HG03139 (cell line): Measurements from ENCODE around the gene MID2.
A peak's percentile ranks its signal among the peaks of the same experiment; 100 is the strongest.
"Not testable (repeated sequence)": the region's sequence is repeated elsewhere in the genome, so short reads cannot be mapped to it uniquely, and the experiment has no call there.

ENCODE experiments used
- ATAC-seq: cut with Tn5 transposase; IDR thresholded peaks from one replicate; pipeline ENCODE4 v1.9.1; 2021; ENCODE audit not compliant: unreplicated experiment

MID2 gene

GRCh38 chrX:107825698-107826237, at the start of gene MID2:
TSS of gene MID2 (plus strand) at chrX:107825866. CDS start at chrX:107826427, 561 bp downstream.
- no peak for ATAC-seq

DNA sequence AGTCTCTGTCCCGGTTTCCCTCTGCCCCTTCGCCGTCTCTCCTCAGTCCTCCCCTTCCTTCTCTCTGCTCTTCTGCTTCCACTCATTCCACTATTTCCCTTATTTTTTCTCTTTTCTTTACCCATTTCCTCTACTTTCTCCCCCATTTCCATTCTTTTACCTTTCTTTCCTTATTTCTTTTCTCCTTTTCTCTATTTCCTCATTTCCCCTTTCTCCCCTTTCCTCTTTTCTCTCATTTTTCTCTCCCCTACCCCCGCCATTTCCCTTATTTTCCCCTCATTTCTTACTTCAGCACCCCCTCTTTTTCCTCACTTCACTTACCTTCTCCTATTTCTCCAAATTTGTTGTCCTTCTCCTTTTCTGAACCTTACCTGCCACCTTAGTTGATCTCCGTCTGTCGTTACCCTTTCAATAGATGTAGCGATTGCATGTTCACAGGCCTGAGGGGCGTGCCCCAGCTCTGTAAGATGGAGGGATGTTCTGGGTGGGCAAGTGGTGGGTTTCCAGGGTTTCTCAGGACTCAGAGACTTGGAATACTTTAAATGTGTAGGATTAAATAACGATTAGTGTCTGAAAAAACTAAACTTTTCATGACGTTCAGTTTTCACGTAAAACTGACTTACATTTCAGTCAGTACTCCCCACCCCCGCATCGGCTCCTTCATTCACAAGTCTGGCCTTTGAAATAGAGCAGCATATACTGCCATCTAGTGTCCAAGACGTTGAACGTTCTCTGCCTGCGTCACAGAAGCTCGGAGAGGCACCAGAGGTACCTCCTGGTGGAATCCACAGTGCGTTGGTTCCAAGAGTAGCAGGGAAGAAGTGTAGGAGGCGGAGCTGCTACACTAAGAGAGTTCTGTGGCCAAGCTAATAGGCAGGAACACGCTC, 48.8 kb upstream of the MID2 start:
- peak; percentile 68 for ATAC-seq

GRCh38 chrX:107777536-107777832, 48.2 kb upstream of the MID2 start, which contains the start of gene NCBP2L:
TSS of gene NCBP2L (plus strand) at chrX:107777733. CDS start at chrX:107794221, 16,488 bp downstream.
- ATAC-seq = no peak

- ATAC-seq = no peak
These were observed 45.1 kb upstream of the MID2 start for GRCh38 chrX:107780525-107780924.

DNA sequence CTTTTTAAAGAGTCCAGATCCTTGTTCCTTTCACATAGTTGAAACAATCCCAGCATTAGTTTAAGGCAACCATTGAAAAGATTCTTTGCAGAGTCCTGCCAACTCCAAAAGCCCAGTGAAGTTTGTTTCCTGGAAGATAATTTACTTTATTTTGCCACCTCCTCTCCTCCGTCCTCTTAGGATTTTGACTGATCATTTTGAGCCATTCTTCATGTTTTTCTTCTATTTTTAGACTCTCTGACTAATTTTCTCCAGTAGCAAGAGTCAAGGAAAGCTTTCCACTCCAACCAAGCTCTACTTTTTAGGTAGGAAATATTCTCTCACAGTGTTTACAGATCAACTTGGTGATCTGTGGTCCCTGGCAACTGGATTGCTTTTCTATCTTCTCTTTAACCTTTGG, 37.8 kb upstream of the MID2 start:
- no peak for ATAC-seq

DNA sequence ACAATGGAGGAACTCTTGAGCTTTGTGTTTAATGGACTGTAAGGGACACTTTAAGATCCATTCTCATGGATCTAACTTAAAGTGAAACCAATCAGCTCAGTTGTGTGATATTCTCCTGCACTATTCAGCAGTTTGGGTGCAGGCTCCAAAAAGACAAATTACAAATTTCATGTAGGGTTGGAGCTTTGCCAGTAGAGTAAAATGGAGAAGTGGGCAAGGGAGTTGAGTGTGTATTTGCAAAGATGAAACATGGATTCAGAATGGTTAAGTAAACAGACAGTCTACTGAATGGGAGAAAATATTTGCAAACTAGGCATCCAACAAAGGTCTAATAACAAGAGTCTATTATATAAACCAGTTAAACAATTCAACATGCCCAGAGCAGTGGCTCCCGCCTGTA, 21.2 kb upstream of the MID2 start:
- no peak for ATAC-seq

GRCh38 chrX:107805179-107805578, 20.5 kb upstream of the MID2 start:
- ATAC-seq = no peak

DNA sequence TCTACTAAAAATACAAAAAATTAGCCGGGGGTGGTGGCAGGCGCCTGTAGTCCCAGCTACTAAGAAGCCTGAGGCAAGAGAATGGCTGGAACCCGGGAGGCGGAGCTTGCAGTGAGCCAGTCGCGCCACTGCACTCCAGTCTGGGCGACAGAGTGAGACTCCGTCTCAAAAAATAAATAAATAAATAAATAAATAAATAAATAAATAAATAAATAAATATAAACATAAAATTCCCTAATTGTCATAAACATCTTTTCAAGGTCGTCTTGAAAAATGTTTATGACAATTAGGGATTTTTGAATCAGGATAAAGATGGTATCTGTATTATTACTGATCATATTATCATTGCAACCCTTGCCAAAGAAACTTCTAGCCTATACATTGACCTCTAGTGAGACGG, 15.6 kb upstream of the MID2 start:
- not testable (repeated sequence) for ATAC-seq

DNA sequence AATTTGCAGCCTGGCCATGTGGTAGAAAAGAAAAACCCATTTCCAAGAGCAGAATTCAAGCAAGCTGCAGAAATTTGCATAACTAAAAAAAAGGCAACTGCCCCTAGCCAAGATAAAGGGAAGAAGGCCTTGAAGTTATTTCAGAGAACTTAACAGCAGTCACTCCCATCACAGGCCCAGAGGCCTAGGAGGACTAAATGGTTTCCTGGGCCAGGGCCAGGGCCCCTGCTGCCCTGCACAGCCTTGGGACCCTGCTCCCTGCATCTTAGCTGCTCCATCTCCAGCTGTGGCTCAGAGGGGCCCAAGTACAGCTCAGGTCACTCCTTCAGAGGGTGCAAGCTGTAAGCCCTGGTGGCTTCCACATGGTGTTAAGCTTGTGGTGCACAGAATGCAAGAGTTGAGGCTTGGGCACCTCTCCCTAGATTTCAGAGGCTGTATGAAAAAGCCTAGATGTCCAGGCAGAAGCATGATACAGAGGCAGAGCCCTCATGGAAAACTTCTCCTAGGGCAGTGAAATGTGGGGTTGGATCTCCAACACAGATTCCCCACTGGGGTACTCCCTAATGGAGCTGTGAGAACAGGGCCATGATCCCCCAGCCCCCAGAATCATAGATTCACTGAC, 6.7 kb upstream of the MID2 start:
- ATAC-seq = no peak

GRCh38 chrX:107823042-107823441, 2.6 kb upstream of the MID2 start:
- ATAC-seq = no peak

GRCh38 chrX:107823456-107823855, 2.2 kb upstream of the MID2 start:
- ATAC-seq = no peak

- ATAC-seq = no peak
These were observed 768 bp downstream of the MID2 start for GRCh38 chrX:107826238-107827029.

DNA sequence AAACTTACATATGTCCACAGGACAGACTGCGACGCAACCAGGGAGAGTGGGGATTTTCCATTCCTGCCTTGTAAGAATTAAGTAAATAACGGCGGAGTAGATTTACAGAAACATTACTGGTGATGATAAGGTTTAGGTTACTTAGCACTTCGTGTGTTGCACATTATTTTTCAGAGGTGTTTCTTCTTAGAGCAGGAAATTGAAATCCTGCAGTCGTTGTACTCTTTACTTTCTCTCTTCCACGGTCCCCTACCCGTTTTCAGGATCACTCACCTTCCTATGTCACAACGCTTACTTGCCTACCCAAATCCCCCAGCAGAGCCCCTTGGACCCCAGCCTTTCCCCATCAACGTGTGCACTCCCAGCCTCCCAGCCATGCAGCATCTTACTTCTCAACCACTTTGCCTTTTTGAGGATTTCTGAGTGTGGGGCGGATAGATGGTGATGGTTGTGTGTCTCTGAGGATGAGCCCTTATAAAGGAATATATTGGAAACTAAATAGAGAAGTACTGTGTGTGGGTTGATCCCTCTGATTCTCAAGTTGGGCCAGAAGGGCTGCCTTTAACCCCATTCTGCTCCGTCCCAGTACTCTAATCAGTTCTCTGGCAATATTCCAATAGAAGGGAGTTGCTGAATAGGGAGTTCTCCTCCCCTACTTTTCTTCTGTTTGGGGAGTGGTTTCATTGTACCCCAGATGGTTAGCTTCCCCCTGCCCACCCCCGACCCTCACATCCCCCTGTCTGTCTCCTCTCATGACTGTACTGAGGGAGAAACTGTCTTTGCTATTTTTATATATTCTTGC, 1.6 kb downstream of the MID2 start:
- ATAC-seq = no peak

DNA sequence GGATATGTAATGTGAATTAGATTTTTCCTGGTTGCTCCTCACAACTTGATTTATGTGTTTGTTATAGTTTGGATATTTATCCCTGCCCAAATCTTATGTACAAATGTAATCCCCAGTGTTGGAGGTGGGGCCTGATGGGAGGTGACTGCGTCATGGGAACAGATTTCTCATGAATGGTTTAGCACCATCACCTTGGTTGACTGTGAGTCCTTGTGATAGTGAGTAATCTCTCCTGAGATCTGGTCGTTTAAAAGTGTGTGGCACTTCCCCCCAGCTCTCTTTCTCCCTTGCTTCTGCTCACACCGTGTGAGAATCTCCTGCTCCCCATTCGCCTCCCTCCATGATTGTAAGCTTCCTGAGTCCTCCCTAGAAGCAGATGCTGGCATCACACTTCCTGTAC, 2.2 kb downstream of the MID2 start:
- no peak for ATAC-seq

DNA sequence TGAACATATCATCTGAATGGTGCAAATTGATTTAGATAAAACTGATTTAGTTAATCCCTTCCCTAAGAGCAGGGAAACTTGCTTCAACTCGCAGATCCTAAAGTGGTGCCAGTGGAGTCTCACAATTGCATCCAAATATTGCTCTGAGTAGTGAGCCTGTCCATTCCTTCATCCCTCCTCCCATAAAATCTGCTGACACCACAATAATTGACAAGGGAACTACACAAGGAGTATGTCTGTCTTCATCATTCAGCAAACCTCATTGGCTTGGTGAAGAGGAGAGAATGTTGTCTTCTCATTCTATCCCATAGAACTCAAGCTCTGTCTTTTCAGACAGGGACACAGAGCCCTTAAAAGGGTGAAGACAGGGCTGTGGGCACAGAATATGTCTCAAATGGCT, 4.2 kb downstream of the MID2 start:
- ATAC-seq = no peak

GRCh38 chrX:107831071-107831730, 5.5 kb downstream of the MID2 start:
- ATAC-seq = no peak

DNA sequence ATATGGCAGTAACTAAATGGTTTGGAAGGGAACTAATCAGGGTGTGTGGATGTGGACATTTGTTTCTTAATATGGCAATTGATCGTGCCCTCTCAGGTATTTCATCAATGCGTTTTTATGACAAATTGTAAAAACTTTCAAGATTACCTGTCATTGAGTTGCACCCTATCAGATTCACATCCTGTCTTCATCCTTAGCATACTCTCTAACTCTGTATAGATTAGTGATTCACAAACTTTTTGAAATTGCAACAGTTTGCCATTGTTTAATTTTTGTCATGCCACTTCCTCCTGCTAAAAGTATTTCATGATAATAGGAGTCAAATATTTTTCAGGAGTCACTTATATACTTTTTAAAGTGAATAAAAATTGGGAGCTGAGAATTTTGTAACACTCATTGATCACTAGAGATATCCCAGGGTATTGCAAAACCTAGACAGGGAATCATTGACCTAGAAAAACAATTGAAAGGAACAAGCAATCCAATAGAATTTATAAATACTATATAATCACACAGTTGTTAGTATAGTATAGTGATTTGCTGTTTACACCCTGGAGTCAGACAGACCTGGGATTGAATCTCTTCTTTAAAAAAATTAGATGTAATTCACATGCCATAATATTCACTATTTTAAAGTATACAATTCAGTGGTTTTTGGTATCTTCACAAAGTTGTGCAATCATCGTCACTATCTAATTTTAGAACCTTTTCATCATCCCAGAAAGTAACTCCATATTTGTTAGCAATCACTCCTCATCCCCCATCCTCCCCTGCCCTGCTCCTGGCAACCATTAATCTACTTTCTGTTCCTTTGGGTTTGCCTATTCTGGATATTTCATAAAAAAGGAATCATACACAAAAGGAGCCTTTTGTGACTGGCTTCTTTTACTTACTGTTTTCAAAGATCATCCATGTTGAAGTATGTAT, 8.9 kb downstream of the MID2 start:
- ATAC-seq = no peak

DNA sequence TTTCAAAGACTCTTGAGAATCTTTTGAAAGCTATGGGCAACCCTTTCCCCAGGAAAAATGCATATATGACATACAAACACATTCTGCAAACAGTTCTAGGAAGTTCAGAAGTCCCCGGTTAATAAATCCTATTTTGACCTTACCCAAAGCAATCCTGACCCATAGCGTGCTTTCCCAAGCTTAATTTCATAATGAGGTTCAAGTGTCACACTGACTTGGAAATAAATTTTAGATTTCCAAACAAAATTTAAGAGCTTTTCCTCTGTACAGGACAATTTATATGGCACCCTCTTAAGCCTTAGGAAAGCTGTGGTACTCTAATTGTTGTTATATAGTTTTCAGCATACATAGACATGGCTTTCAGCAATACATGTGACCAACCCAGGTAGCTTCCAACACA, 11.3 kb downstream of the MID2 start:
- no peak for ATAC-seq

DNA sequence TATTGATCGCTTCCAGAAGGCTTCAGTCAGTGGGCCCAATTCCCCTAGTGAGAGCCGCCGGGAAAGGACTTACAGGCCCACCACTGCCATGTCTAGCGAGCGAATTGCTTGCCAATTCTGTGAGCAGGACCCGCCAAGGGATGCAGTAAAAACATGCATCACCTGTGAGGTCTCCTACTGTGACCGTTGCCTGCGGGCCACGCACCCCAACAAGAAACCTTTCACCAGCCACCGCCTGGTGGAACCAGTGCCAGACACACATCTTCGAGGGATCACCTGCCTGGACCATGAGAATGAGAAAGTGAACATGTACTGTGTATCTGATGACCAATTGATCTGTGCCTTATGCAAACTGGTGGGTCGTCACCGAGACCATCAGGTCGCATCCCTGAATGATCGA, 15.3 kb downstream of the MID2 start:
- no peak for ATAC-seq
